CD4-positive, alpha-beta T cell (primary cell): ENCODE measurements around the gene C1QA. TPM values are rescaled to one million over a fixed set of nuclear protein-coding genes. Genes with fewer than 3 reads are reported as not detected.

Experiments used
- ATAC-seq: fragments of 200-7000 bp; cut with Tn5 transposase; one replicate; pipeline ENCODE4 v1.10.0; 2022; ENCODE audit warnings: mild to moderate bottlenecking; ENCODE audit not compliant: poor library complexity
- CTCF ChIA-PET: fragments of 350-600 bp; sonication (Branson Sonifier 250); formaldehyde crosslinking; loops from one replicate; lab custom pipeline; 2021; ENCODE audit warnings: antibody characterized with exemption, inconsistent platforms; lab: Charles Lee
- POLR2A ChIA-PET: fragments of 350-600 bp; sonication (Branson Sonifier 250); formaldehyde crosslinking; loops from one replicate; lab custom pipeline; 2021; ENCODE audit warnings: antibody characterized with exemption, inconsistent platforms; lab: Charles Lee
- DNase-seq, 14 experiments: peaks; one replicate each; pipeline ENCODE4 v3.0.0-alpha.2; 2013 to 2020; ENCODE audit warnings: mixed read lengths in 2 of 14
- H3K27ac ChIP-seq, 2 donors: one replicate each; pipeline versions ENCODE4 v1.5.1 to v1.7.0; 2013; ENCODE audit warnings: low read length in 2 of 2, low read depth in 1 of 2, mild to moderate bottlenecking in 1 of 2
- H3K27me3 ChIP-seq, 2 experiments: 1 replicate in 1 of 2; 2 replicates in 1 of 2; pipeline versions ENCODE4 v1.6.1 to v1.7.0; 2013; ENCODE audit warnings: low read length in 2 of 2, control low read depth in 1 of 2, mild to moderate bottlenecking in 1 of 2, moderate library complexity in 1 of 2; ENCODE audit not compliant: insufficient read depth in 2 of 2, control insufficient read depth in 1 of 2
- H3K36me3 ChIP-seq: one replicate; pipeline ENCODE4 v1.6.1; 2013; ENCODE audit warnings: low read length, control low read depth; ENCODE audit not compliant: insufficient read depth
- H3K4me1 ChIP-seq: one replicate; pipeline ENCODE4 v1.6.1; 2013; ENCODE audit warnings: low read length, control low read depth; ENCODE audit not compliant: insufficient read depth
- H3K4me3 ChIP-seq: one replicate; pipeline ENCODE4 v1.5.1; 2013; ENCODE audit warnings: mild to moderate bottlenecking, low read length, moderate library complexity
- H3K9me3 ChIP-seq, 2 experiments: 1 replicate in 1 of 2; 2 replicates in 1 of 2; pipeline versions ENCODE4 v1.6.1 to v1.7.0; 2013; ENCODE audit warnings: low read length in 2 of 2, mild to moderate bottlenecking in 2 of 2, control low read depth in 1 of 2, moderate library complexity in 1 of 2; ENCODE audit not compliant: control insufficient read depth in 1 of 2, insufficient read depth in 1 of 2
- H3K27ac Mint-ChIP-seq: one replicate; pipeline ENCODE4 v1.8.0; 2020; ENCODE audit warnings: mixed read lengths
- H3K27me3 Mint-ChIP-seq: one replicate; pipeline ENCODE4 v1.8.0; 2021; ENCODE audit warnings: mixed read lengths
- H3K36me3 Mint-ChIP-seq: one replicate; pipeline ENCODE4 v1.8.0; 2021; ENCODE audit warnings: low read depth, mixed read lengths
- H3K4me1 Mint-ChIP-seq: one replicate; pipeline ENCODE4 v1.8.0; 2021; ENCODE audit warnings: low read depth, mixed read lengths
- H3K4me3 Mint-ChIP-seq: one replicate; pipeline ENCODE4 v1.8.0; 2020; ENCODE audit warnings: mild to moderate bottlenecking, mixed read lengths
- H3K9me3 Mint-ChIP-seq: one replicate; pipeline ENCODE4 v1.8.0; 2020; ENCODE audit warnings: mixed read lengths
- intact Hi-C, 2 experiments: fragments of 100-400 bp; cut with DNase I in 1 of 2; cut with micrococcal nuclease in 1 of 2; formaldehyde crosslinking; loops; one replicate each; pipeline versions ENCODE4 v1.15.1 to v1.9.0; 2023 to 2025; cut with DNase I, micrococcal nuclease
- total RNA-seq, 174 experiments: library from RNA in 2 of 174; stranded (reverse) in 2 of 174; gene quantifications; one replicate each; pipeline ENCODE4 v1.2.3 and lab custom pipeline; 2021 to 2026
- TF ChIP-seq, protein P1 (sequence below): fragments of 200-600 bp; IDR thresholded peaks from one replicate; pipeline ENCODE4 v1.8.0; 2022; ENCODE audit warnings: antibody characterized with exemption, mild to moderate bottlenecking

C1QA gene
- total RNA-seq, 2 experiments from 2014 or later, result not detected

DNA sequence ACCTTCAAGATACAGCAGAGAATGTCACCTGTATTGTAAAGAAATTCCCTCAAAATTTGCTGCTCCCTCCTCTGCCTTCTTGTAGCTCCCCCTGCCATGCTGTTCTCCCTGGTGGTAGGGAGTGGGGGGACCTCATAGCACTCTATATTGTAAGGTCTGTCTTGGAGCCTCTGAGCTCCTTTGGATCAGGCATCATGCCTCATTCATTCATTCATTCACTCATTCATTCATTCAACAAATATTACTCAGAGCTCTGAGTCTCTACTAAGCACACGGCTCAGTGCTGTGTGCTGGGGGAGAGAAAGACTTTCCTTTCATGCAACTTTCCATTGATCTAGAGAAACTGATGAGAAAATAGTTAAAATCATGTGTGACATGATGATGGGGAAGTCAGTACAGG is 47.1 kb downstream of the C1QA start:
- DNase-seq (no peak), ATAC-seq (no peak)
- ChIA-PET CTCF (no interaction called here), POLR2A (no interaction called here)
- no peaks in the 10 kb centered on the region for H3K4me1 ChIP-seq
- Mint-ChIP-seq H3K4me3 (no peak overlapping the region), H3K9me3 (no peaks in the 10 kb centered on the region), H3K4me1 (no peaks in the 10 kb centered on the region), H3K36me3 (no peaks in the 10 kb centered on the region), H3K27me3 (peaks cover 33% of the 10 kb centered on the region), H3K27ac (no peak overlapping the region)
- H3K4me3 ChIP-seq, result no peak overlapping the region
- TF ChIP-seq, protein P1, sequence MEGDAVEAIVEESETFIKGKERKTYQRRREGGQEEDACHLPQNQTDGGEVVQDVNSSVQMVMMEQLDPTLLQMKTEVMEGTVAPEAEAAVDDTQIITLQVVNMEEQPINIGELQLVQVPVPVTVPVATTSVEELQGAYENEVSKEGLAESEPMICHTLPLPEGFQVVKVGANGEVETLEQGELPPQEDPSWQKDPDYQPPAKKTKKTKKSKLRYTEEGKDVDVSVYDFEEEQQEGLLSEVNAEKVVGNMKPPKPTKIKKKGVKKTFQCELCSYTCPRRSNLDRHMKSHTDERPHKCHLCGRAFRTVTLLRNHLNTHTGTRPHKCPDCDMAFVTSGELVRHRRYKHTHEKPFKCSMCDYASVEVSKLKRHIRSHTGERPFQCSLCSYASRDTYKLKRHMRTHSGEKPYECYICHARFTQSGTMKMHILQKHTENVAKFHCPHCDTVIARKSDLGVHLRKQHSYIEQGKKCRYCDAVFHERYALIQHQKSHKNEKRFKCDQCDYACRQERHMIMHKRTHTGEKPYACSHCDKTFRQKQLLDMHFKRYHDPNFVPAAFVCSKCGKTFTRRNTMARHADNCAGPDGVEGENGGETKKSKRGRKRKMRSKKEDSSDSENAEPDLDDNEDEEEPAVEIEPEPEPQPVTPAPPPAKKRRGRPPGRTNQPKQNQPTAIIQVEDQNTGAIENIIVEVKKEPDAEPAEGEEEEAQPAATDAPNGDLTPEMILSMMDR, result no peak
- intact Hi-C loops, result no loop called here
- peaks cover 0 to 4% of the 10 kb centered on the region in 2 experiments for H3K27me3 ChIP-seq
- H3K27ac ChIP-seq, result no peak overlapping the region
- H3K36me3 ChIP-seq, result no peaks in the 10 kb centered on the region
- no peaks in the 10 kb centered on the region for H3K9me3 ChIP-seq

DNA sequence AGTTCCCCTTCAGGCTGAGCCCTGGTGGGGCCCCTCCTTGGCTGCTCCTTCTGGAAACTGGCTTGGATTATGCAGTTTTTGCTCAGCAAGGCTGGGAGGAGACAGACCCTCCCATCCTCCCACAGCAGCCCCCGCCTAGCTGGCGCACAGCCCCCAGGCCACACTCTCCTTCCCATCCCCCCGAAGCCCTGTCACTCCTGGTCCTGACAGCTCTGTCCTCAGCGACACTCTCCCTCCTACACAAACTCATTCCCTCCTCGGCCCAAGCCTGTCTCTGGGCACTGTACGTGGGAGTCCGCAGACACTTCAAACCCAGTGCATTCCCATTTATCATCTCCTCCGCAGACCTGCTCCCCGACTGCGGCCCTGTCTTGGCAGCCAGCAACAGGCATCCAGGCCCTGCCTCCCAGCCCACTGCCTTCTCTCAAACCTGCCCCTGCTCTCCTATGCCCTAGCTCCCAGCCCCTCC is 49.2 kb downstream of the C1QA start:
- Histone ChIP-seq H3K27ac (no peak overlapping the region), H3K9me3 (no peaks in the 10 kb centered on the region), H3K36me3 (no peaks in the 10 kb centered on the region), H3K4me3 (no peak overlapping the region), H3K4me1 (no peaks in the 10 kb centered on the region), H3K27me3 (peaks cover 4% of the 10 kb centered on the region in 2 experiments)
- ChIA-PET POLR2A (no interaction called here), CTCF (no interaction called here)
- DNase-seq (no peak), ATAC-seq (no peak)
- intact Hi-C loops, result no loop called here
- Mint-ChIP-seq H3K9me3 (no peaks in the 10 kb centered on the region), H3K27me3 (peaks cover 33% of the 10 kb centered on the region), H3K36me3 (no peaks in the 10 kb centered on the region), H3K27ac (no peak overlapping the region), H3K4me3 (no peak overlapping the region), H3K4me1 (no peaks in the 10 kb centered on the region)
- TF ChIP-seq, protein P1, result no peak

DNA sequence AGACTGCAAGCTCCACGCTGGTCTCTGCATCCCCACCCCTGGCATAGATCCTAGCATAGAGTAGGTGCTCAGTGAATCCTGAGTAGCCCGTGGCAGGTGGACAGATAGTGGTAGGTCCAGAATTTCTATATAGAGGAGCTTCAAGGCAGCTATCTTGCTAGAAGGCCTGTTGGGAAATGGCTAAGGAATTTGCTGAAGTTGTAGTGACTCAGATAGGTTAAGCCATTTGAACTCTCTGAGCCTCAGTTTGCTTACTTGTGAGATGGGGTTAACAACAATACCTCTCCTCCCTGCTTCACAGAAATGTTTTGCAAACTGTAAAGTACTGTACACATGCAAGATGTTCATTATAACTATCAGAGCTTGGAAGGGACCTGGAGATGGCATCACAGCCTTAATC is 50.8 kb downstream of the C1QA start:
- TF ChIP-seq, protein P1, result no peak

More for the DNA sequence above, 50.8 kb downstream of the C1QA start:
- H3K27me3 Mint-ChIP-seq, result peaks cover 34% of the 10 kb centered on the region
- Histone ChIP-seq H3K36me3 (no peaks in the 10 kb centered on the region), H3K4me3 (no peak overlapping the region), H3K9me3 (no peaks in the 10 kb centered on the region), H3K27ac (no peak overlapping the region), H3K27me3 (peaks cover 4% of the 10 kb centered on the region in 2 experiments), H3K4me1 (no peaks in the 10 kb centered on the region)
- ChIA-PET POLR2A (no interaction called here), CTCF (no interaction called here)
- no peak for ATAC-seq
- H3K27ac Mint-ChIP-seq, result no peak overlapping the region
- no peaks in the 10 kb centered on the region for H3K36me3 Mint-ChIP-seq
- no peak overlapping the region for H3K4me3 Mint-ChIP-seq
- no peaks in the 10 kb centered on the region for H3K9me3 Mint-ChIP-seq
- intact Hi-C loops, result no loop called here
- H3K4me1 Mint-ChIP-seq, result no peaks in the 10 kb centered on the region
- no peak for DNase-seq
